Activated CD4-positive, alpha-beta memory T cell treated with anti-CD3 and anti-CD28 coated beads, Interleukin-2, amount 10 ng/mL, durations not matched to agents 7 days and 5 days (primary cell): Measurements from ENCODE around the gene TNFRSF4. TPM values are rescaled to one million over a fixed set of nuclear protein-coding genes. Genes with fewer than 3 reads are reported as not detected.

ENCODE experiments used
- CTCF ChIA-PET: fragments of 350-600 bp; sonication (Branson Sonifier 250); formaldehyde crosslinking; loops from one replicate; lab custom pipeline; 2021; ENCODE audit warnings: antibody characterized with exemption, inconsistent platforms; lab: Charles Lee
- POLR2A ChIA-PET: fragments of 350-600 bp; sonication (Branson Sonifier 250); formaldehyde crosslinking; loops from one replicate; lab custom pipeline; 2021; ENCODE audit warnings: antibody characterized with exemption; lab: Charles Lee
- DNase-seq: peaks from one replicate; pipeline ENCODE4 v3.0.0-alpha.2; 2020
- H3K27ac Mint-ChIP-seq: one replicate; pipeline ENCODE4 v1.8.0; 2021; ENCODE audit warnings: mild to moderate bottlenecking, mixed read lengths
- H3K27me3 Mint-ChIP-seq: one replicate; pipeline ENCODE4 v1.8.0; 2021; ENCODE audit warnings: mixed read lengths
- H3K36me3 Mint-ChIP-seq: one replicate; pipeline ENCODE4 v1.8.0; 2021; ENCODE audit warnings: low read depth, mixed read lengths
- H3K4me1 Mint-ChIP-seq: one replicate; pipeline ENCODE4 v1.8.0; 2021; ENCODE audit warnings: mixed read lengths
- H3K4me3 Mint-ChIP-seq: one replicate; pipeline ENCODE4 v1.8.0; 2021; ENCODE audit warnings: mild to moderate bottlenecking, mixed read lengths
- H3K9me3 Mint-ChIP-seq: one replicate; pipeline ENCODE4 v1.8.0; 2021; ENCODE audit warnings: mixed read lengths
- total RNA-seq, 2 experiments: library from RNA; stranded (reverse); gene quantifications; one replicate each; pipeline ENCODE4 v1.2.3, GENCODE V29; 2021

TNFRSF4 gene
- total RNA-seq, 2 experiments from 2014 or later: 237 to 243 TPM

DNA sequence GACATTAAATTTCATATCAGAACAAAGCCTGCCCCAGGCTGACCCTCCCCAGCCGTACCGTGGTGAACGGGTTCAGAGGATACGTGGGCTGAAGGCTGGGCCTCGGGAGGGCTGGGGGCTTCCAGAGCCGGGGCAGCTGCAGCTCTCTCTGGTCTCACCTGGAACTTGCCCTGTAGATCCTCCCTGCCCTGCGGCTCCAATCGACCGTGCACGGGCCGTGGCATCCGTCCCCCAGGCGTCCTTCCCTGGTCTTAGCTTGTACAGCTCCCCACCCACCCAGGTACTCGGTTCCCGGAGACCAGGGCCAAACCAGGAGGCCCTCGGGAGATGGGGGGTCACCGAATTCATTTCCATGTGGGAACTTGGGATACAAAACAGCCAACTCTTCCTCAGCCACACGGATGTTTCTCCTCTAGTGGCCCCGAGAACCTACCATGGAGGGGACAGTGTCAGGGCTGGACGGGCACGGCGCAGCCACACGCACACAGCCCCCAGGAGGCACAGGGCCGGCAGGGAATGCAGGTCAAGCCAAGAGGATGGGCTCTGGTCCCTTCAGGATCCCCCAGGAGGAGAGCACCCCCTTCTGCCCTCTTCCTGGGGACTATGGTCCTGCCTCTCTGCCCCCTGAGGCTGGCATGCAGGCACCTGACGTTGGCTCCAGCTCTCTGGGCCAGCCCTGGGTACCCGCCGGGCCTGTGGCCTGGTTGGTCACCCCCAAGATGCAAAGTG lies 21.2 kb upstream of the TNFRSF4 start:
- Mint-ChIP-seq H3K4me3 (no peak overlapping the region), H3K9me3 (peaks cover 3% of the 10 kb centered on the region), H3K27me3 (no peaks in the 10 kb centered on the region), H3K36me3 (peaks cover 25% of the 10 kb centered on the region), H3K4me1 (peaks cover 25% of the 10 kb centered on the region), H3K27ac (no peak overlapping the region)
- ChIA-PET POLR2A (no interaction called here), CTCF (no interaction called here)
- DNase-seq: no peak

DNA sequence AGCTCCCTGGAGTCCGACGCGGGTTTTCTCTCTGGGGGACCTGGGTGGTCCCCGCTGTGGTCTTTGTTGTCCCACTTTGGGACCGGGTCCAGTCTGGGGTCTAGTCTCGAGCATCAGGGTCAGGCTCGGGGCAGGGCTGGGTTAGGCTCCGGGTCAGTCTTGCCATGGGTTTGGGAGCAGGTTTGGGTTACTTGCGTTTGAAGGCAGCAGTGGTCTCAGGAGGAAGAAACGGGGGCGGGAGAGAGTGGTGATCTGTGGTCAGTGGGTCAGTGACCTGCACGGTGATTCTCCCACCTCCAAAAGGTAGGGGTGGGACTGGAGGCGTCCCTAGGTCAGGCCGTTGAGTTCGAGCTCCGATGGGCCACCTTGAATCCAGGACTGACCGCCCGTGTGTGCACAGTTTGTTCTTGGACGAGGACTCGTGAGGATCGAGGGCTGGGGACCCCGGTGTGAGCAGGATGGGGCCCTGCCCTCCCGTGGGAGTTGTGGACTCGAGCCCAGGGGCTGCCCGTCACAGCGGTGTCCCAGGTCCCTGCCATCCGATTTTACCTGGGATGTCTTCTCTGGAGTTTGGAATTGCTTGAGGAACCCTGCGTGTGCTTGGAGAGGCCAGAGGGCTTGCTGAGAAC lies 20.3 kb upstream of the TNFRSF4 start:
- peaks cover 3% of the 10 kb centered on the region for H3K9me3 Mint-ChIP-seq
- POLR2A ChIA-PET: no interaction called here
- no peak for DNase-seq
- peaks cover 34% of the 10 kb centered on the region for H3K4me1 Mint-ChIP-seq
- H3K36me3 Mint-ChIP-seq: peaks cover 34% of the 10 kb centered on the region
- no peaks in the 10 kb centered on the region for H3K27me3 Mint-ChIP-seq
- no peak overlapping the region for H3K27ac Mint-ChIP-seq
- peak overlapping the region; percentile 71 for H3K4me3 Mint-ChIP-seq
- CTCF ChIA-PET: no interaction called here

DNA sequence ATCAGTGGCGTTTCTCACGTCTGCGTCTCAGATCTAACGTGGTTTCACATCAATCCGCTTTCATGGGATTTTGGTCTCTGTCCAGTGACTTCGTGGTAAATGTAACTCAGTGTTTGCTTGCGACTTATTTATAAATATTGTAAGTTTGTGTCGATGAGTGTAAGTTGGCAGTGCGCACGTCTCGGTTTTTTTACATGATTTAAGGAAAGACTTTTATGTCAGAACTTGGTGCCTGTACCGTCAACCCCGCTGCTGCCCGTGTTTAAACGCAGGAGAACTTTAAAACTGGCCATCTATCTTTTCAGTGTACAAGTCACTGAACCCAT lies 19.6 kb upstream of the TNFRSF4 start:
- H3K36me3 Mint-ChIP-seq: peaks cover 40% of the 10 kb centered on the region
- peaks cover 37% of the 10 kb centered on the region for H3K4me1 Mint-ChIP-seq
- DNase-seq: no peak
- H3K27ac Mint-ChIP-seq: peak overlapping the region; percentile 71
- no peaks in the 10 kb centered on the region for H3K27me3 Mint-ChIP-seq
- ChIA-PET CTCF (no interaction called here), POLR2A (no interaction called here)
- peaks cover 3% of the 10 kb centered on the region for H3K9me3 Mint-ChIP-seq
- H3K4me3 Mint-ChIP-seq: peak overlapping the region; percentile 71

DNA sequence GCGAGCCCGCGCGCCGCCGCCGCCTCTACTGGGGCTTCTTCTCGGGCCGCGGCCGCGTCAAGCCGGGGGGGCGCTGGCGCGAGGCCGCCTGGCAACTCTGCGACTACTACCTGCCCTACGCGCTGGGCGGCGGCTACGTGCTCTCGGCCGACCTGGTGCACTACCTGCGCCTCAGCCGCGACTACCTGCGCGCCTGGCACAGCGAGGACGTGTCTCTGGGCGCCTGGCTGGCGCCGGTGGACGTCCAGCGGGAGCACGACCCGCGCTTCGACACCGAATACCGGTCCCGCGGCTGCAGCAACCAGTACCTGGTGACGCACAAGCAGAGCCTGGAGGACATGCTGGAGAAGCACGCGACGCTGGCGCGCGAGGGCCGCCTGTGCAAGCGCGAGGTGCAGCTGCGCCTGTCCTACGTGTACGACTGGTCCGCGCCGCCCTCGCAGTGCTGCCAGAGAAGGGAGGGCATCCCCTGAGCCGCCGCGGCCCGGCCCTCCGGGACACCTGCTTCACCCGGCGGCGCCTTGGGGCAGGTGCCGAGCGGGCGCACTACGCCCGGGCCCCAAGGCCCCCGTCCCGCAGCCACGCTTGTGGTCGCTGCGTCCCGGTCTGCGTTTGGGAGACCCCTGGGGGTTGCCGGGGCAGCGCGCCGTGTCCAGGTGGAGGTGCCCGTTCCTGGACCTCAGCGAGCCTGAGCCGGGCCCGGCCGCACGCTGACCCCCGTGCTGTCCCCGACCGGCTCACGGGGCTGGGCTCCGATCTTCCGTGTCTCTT lies 19.0 kb upstream of the TNFRSF4 start:
- no peaks in the 10 kb centered on the region for H3K27me3 Mint-ChIP-seq
- H3K27ac Mint-ChIP-seq: peak overlapping the region; percentile 71
- no peak for DNase-seq
- H3K36me3 Mint-ChIP-seq: peaks cover 43% of the 10 kb centered on the region
- H3K4me3 Mint-ChIP-seq: peak overlapping the region; percentile 71
- ChIA-PET POLR2A (interaction anchor here (2.8 to 3.2 kb wide), 2 partner anchors 14 to 41 kb away, joined by 16 to 19 read pairs; partner anchors contain the start of gene UBE2J2), CTCF (interaction anchor here (3.7 kb wide), 1 partner anchor 111 kb away, joined by 47 read pairs; no protein-coding TSS in a partner anchor)
- peaks cover 37% of the 10 kb centered on the region for H3K4me1 Mint-ChIP-seq
- H3K9me3 Mint-ChIP-seq: peaks cover 3% of the 10 kb centered on the region

DNA sequence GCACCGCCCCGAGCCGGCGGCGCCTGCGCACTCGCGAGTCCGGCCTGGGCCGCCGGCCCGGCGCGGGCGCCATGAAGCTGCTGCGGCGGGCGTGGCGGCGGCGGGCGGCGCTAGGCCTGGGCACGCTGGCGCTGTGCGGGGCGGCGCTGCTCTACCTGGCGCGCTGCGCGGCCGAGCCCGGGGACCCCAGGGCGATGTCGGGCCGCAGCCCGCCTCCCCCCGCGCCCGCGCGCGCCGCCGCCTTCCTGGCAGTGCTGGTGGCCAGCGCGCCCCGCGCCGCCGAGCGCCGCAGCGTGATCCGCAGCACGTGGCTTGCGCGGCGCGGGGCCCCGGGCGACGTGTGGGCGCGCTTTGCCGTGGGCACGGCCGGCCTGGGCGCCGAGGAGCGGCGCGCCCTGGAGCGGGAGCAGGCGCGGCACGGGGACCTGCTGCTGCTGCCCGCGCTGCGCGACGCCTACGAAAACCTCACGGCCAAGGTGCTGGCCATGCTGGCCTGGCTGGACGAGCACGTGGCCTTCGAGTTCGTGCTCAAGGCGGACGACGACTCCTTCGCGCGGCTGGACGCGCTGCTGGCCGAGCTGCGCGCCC lies 18.3 kb upstream of the TNFRSF4 start, which contains the start of gene B3GALT6:
TSS of gene B3GALT6 (plus strand) at position 30 of the 588 bp plus-strand sequence. CDS start at position 72, 42 bp downstream.
- Mint-ChIP-seq H3K27me3 (no peaks in the 10 kb centered on the region), H3K4me3 (peak within 1 kb of the TSS; percentile 85), H3K36me3 (peaks cover 47% of the 10 kb centered on the region), H3K9me3 (peaks cover 3% of the 10 kb centered on the region), H3K4me1 (peaks cover 37% of the 10 kb centered on the region), H3K27ac (peak within 1 kb of the TSS; percentile 91)
- ChIA-PET POLR2A (interaction anchor here (1.0 to 3.2 kb wide), 9 partner anchors 8 to 192 kb away, joined by 3 to 19 read pairs (median 9); partner anchors contain the start of genes TNFRSF4 and UBE2J2), CTCF (interaction anchor here (1.1 to 3.7 kb wide), 3 partner anchors 111 to 213 kb away, joined by 3 to 47 read pairs (median 4); no protein-coding TSS in a partner anchor)
- DNase-seq: no peak

DNA sequence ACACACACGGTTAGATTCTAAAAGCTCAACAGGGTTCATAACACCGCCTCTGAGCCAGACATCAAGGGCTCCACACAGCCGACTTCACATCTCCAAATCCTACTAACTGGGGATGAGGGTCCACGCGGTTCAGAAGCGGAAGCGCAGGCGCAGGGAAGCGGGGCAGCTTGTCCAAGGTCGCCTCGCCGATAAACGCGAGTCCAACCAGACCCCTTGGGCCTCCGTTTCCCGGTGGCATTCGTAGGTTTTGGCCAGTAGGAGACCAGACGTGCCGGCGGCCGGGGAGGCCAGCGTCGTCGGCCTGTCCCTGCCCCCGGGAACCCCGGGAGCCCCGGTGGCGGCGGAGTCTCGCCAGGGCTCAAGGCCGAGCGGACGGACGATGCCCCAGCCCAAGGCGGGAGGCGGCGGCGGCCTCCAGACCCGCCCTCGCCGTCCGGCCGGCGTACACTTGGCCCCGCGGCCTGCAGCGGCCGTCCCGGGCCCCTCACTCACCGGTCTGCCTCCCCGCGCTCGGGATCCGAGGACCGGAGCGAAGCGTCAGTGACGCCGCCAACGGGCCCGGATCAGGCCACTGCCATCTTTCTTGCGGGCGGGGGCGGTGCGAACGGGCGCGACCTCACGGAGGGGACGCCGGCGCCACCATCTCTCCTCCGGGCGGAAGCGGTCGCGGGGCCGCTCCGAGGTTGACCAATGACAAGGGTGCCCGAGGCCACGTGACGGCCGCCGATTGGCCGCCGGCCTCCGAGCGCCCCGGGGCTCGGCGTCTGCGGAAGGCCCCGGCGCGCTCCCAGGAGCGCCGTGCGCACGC lies 17.7 kb upstream of the TNFRSF4 start, which contains the start of gene SDF4:
TSS of gene SDF4 (minus strand) at position 602 of the 808 bp plus-strand sequence. CDS start 3,229 bp downstream, outside the sequence.
- Mint-ChIP-seq H3K9me3 (peaks cover 3% of the 10 kb centered on the region), H3K4me1 (peaks cover 37% of the 10 kb centered on the region), H3K27ac (peak within 1 kb of the TSS; percentile 91), H3K27me3 (no peaks in the 10 kb centered on the region), H3K4me3 (peak within 1 kb of the TSS; percentile 85), H3K36me3 (peaks cover 47% of the 10 kb centered on the region)
- peak; percentile 97 for DNase-seq
- CTCF ChIA-PET: interaction anchor here (0.8 to 3.7 kb wide), 11 partner anchors 12 to 212 kb away, joined by 3 to 47 read pairs (median 3); partner anchors contain the start of gene UBE2J2
- POLR2A ChIA-PET: interaction anchor here (0.8 to 3.2 kb wide), 17 partner anchors 9 to 191 kb away, joined by 3 to 21 read pairs (median 6); partner anchors contain the start of genes TNFRSF18, TNFRSF4 and UBE2J2

DNA sequence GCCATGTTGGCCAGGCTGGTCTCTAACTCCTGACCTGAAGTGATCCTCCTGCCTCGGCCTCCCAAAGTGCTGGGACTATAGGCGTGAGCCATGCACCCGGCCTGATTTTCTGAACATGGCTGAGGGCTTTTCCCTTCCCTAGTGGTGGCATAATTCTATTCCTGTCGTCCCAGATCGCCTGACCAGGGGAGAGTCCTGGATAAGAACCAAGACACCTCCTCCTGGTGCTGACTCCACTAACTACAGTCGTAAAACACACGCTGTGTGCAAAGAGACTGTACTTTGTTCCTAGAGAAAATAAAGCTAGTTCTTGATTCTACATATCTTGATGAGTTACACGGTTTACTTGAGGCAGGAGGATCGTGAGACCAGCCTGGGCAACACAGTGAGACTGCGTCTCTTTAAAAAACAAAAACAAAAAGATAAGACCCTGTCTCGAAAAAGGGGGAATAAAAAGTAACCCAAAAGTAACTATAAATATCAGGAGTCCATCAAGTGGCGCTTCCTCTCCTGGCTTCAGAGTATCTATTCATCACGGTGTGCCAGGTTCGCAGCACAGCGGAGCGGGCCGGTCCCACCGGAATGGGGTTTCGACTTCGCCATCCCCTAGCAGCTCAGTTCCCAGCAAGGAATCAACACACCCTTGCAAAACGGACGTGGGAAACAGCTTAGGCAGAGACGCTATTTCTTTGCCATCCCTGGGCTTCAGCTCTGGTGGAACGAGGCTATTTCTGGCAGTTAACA lies 16.9 kb upstream of the TNFRSF4 start:
- Mint-ChIP-seq H3K4me1 (peaks cover 41% of the 10 kb centered on the region), H3K27ac (peak overlapping the region; percentile 91), H3K27me3 (no peaks in the 10 kb centered on the region), H3K4me3 (peak overlapping the region; percentile 85), H3K36me3 (peaks cover 54% of the 10 kb centered on the region), H3K9me3 (peaks cover 3% of the 10 kb centered on the region)
- POLR2A ChIA-PET: interaction anchor here (0.8 to 3.2 kb wide), 15 partner anchors 9 to 167 kb away, joined by 3 to 21 read pairs (median 9); partner anchors contain the start of genes TNFRSF18, TNFRSF4 and UBE2J2
- CTCF ChIA-PET: interaction anchor here (0.8 to 3.7 kb wide), 11 partner anchors 11 to 212 kb away, joined by 3 to 47 read pairs (median 3); partner anchors contain the start of gene UBE2J2
- no peak for DNase-seq

DNA sequence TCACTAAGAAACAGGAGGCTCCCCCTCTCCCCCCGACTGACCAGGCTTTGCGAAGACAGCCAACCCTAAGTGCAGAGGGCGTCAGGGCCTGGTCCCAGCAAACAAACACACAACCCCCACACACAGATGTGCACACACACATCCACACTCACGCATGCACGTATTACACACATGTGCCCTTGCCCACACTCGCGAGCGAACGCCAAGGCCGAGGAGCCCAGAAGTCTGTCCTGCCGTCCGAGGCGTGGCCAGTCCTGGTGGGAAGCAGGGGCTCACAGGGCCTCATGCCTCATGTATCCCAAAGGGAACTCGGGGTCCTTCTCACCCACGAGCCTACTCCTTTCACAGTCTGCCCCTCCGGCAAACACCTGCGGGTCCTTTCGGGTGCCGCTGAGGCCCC lies 15.8 kb upstream of the TNFRSF4 start:
- H3K27ac Mint-ChIP-seq: peak overlapping the region; percentile 91
- ChIA-PET CTCF (interaction anchor here (1.1 to 3.7 kb wide), 2 partner anchors 10 to 108 kb away, joined by 3 to 47 read pairs; no protein-coding TSS in a partner anchor), POLR2A (interaction anchor here (2.0 to 3.2 kb wide), 4 partner anchors 11 to 108 kb away, joined by 11 to 19 read pairs (median 14); partner anchors contain the start of gene TNFRSF4)
- no peaks in the 10 kb centered on the region for H3K27me3 Mint-ChIP-seq
- no peak for DNase-seq
- H3K9me3 Mint-ChIP-seq: peaks cover 5% of the 10 kb centered on the region
- H3K4me1 Mint-ChIP-seq: peaks cover 44% of the 10 kb centered on the region
- peaks cover 65% of the 10 kb centered on the region for H3K36me3 Mint-ChIP-seq
- peak overlapping the region; percentile 85 for H3K4me3 Mint-ChIP-seq

DNA sequence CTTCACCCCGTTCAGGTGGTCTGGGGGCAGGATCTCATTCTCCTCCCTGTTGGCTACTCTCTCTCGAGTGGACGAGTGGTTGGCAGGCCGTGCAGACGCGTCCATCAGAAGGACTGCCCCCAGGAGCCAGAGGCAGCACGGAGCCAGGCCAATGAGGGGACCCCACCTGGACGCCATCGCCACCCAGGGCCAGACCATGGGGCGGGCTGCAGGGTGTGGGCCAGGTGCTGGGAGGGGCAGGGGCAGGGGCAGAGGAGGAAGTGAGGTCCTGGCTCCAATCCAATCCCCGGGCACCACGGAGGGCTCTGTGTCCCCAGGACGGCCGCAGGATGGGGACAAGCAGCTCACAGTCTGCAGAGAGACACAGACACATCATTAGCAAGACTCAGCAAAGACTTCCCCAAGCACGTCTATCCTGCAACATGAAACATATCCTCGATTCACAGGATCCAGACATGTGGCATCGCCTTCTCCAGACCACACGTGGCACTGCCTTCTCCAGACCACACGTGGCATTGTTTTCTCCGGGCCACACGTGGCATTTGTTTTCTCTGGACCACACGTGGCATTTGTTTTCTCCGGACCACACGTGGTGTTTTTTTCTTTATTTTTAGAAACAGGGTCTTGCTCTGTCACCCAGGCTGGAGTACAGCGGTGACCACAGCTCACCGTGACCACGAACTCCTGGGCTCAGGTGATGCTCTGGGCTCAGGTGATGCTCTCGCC lies 14.8 kb upstream of the TNFRSF4 start:
- Mint-ChIP-seq H3K27me3 (no peaks in the 10 kb centered on the region), H3K27ac (no peak overlapping the region), H3K4me3 (no peak overlapping the region), H3K36me3 (peaks cover 65% of the 10 kb centered on the region), H3K4me1 (peaks cover 34% of the 10 kb centered on the region), H3K9me3 (peaks cover 5% of the 10 kb centered on the region)
- ChIA-PET CTCF (interaction anchor here (1.1 to 3.7 kb wide), 2 partner anchors 9 to 107 kb away, joined by 3 to 47 read pairs; no protein-coding TSS in a partner anchor), POLR2A (interaction anchor here (0.6 kb wide), 1 partner anchor 33 kb away, joined by 3 read pairs; no protein-coding TSS in a partner anchor)
- DNase-seq: no peak

DNA sequence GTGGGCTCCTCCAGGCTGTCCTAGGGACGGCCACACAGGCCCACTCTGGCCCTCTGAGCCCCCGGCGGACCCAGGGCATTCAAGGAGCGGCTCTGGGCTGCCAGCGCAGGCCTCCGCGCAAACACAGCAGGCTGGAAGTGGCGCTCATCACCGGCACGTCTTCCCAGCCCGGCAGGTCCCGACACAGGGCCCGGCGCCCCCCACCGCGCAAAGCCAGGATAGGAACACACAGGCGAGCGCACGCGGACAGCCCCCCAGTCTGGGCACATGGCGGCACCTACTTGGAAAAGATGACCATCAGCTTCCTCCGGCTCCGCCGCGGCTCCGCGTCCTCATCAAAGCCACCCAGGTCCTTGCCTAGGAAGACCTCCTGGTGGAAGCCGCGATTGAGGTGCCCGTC lies 14.2 kb upstream of the TNFRSF4 start:
- Mint-ChIP-seq H3K9me3 (peaks cover 2% of the 10 kb centered on the region), H3K27me3 (no peaks in the 10 kb centered on the region), H3K4me3 (no peak overlapping the region), H3K4me1 (peaks cover 30% of the 10 kb centered on the region), H3K27ac (no peak overlapping the region), H3K36me3 (peaks cover 65% of the 10 kb centered on the region)
- ChIA-PET CTCF (no interaction called here), POLR2A (no interaction called here)
- DNase-seq: no peak
